Neuronal stem cell (in vitro differentiated cells): ENCODE results near the gene OR6C6.

Source experiments
- DNase-seq: peaks from one replicate; pipeline ENCODE4 v3.0.0-alpha.2; 2013; ENCODE audit warnings: low spot score
- H2AFZ ChIP-seq: one replicate; pipeline ENCODE4 v1.6.1; 2013; ENCODE audit warnings: mild to moderate bottlenecking, low read length, inconsistent platforms
- H2AK5ac ChIP-seq: 2 replicates; pipeline ENCODE4 v1.6.1; 2013; ENCODE audit warnings: low read depth, mild to moderate bottlenecking, inconsistent platforms, low read length, moderate library complexity, mixed read lengths
- H2BK120ac ChIP-seq: 2 replicates; pipeline ENCODE4 v1.6.1; 2013; ENCODE audit warnings: low read depth, mild to moderate bottlenecking, inconsistent platforms, low read length, moderate library complexity, mixed read lengths
- H2BK12ac ChIP-seq: one replicate; pipeline ENCODE4 v1.6.1; 2013; ENCODE audit warnings: low read length, inconsistent platforms
- H2BK15ac ChIP-seq: 2 replicates; pipeline ENCODE4 v1.6.1; 2013; ENCODE audit warnings: mild to moderate bottlenecking, low read length, inconsistent platforms, mixed read lengths
- H2BK5ac ChIP-seq: one replicate; pipeline ENCODE4 v1.6.1; 2013; ENCODE audit warnings: inconsistent platforms, mild to moderate bottlenecking, low read length, moderate library complexity
- H3K14ac ChIP-seq: one replicate; pipeline ENCODE4 v1.6.1; 2013; ENCODE audit warnings: low read length, inconsistent platforms
- H3K18ac ChIP-seq: 2 replicates; pipeline ENCODE4 v1.6.1; 2013; ENCODE audit warnings: low read length, inconsistent platforms
- H3K23ac ChIP-seq: 2 replicates; pipeline ENCODE4 v1.6.1; 2013; ENCODE audit warnings: low read depth, mild to moderate bottlenecking, mixed read lengths, low read length, inconsistent platforms; ENCODE audit not compliant: poor library complexity
- H3K27ac ChIP-seq: replicated peaks from 3 replicates; pipeline ENCODE4 v1.5.1; 2013; ENCODE audit warnings: low read length, inconsistent platforms
- H3K27me3 ChIP-seq, 3 experiments: 2 replicates each; pipeline ENCODE4 v1.6.1; 2013; ENCODE audit warnings: low read length in 3 of 3, mild to moderate bottlenecking in 2 of 3, inconsistent platforms in 1 of 3, low read depth in 1 of 3, mixed read lengths in 1 of 3, moderate library complexity in 1 of 3; ENCODE audit not compliant: control insufficient read depth in 3 of 3, insufficient read depth in 3 of 3
- H3K36me3 ChIP-seq, 2 donors: replicated peaks in 1 of 2; 2 replicates each; pipeline ENCODE4 v1.6.1; 2013; ENCODE audit warnings: low read length in 2 of 2; ENCODE audit not compliant: control insufficient read depth in 2 of 2, insufficient read depth in 2 of 2
- H3K4ac ChIP-seq: 2 replicates; pipeline ENCODE4 v1.6.1; 2013; ENCODE audit warnings: inconsistent platforms, mild to moderate bottlenecking, low read length, moderate library complexity
- H3K4me1 ChIP-seq, 2 donors: 1 replicate in 1 of 2; 2 replicates in 1 of 2; pipeline ENCODE4 v1.6.1; 2013; ENCODE audit warnings: low read length in 2 of 2, low read depth in 1 of 2; ENCODE audit not compliant: control insufficient read depth in 2 of 2, insufficient read depth in 1 of 2
- H3K4me2 ChIP-seq: one replicate; pipeline ENCODE4 v1.6.1; 2013; ENCODE audit warnings: mild to moderate bottlenecking, low read length, inconsistent platforms; ENCODE audit not compliant: insufficient read depth, poor library complexity, severe bottlenecking
- H3K4me3 ChIP-seq, 2 donors: 2 replicates each; pipeline ENCODE4 v1.5.1; 2013; ENCODE audit warnings: low read length in 2 of 2, mild to moderate bottlenecking in 2 of 2, inconsistent platforms in 1 of 2, moderate library complexity in 1 of 2
- H3K79me1 ChIP-seq: one replicate; pipeline ENCODE4 v1.6.1; 2013; ENCODE audit warnings: low read depth, mild to moderate bottlenecking, inconsistent platforms, low read length, moderate library complexity
- H3K9ac ChIP-seq: one replicate; pipeline ENCODE4 v1.6.1; 2013; ENCODE audit warnings: mild to moderate bottlenecking, low read depth, low read length, inconsistent platforms; ENCODE audit not compliant: poor library complexity
- H3K9me3 ChIP-seq, 2 donors: replicated peaks in 1 of 2; 2 replicates each; pipeline versions ENCODE3 to v1.6.1; 2013; ENCODE audit warnings: low read length in 2 of 2, mild to moderate bottlenecking in 2 of 2, inconsistent platforms in 1 of 2, low read depth in 1 of 2, mixed read lengths in 1 of 2, moderate library complexity in 1 of 2; ENCODE audit not compliant: control insufficient read depth in 2 of 2, insufficient read depth in 1 of 2
- H4K8ac ChIP-seq: one replicate; pipeline ENCODE4 v1.6.1; 2013; ENCODE audit warnings: low read depth, mild to moderate bottlenecking, inconsistent platforms, low read length, moderate library complexity
- H4K91ac ChIP-seq: one replicate; pipeline ENCODE4 v1.6.1; 2013; ENCODE audit warnings: low read length, low read depth, mild to moderate bottlenecking, inconsistent platforms; ENCODE audit not compliant: poor library complexity
- WGBS, 2 donors: extraction: QIAGEN DNeasy Blood & Tissue Kit; methylation state at CpG; one replicate each; pipeline ENCODE4 v1.1.7; 2013; ENCODE audit warnings: missing lambda C conversion rate in 2 of 2, mixed read lengths in 1 of 2; ENCODE audit not compliant: insufficient read length in 2 of 2, insufficient replicate concordance in 1 of 2; ENCODE audit errors: extremely low coverage in 2 of 2; 5-methylcytosine and 5-hydroxymethylcytosine counted together

OR6C6 gene

DNA sequence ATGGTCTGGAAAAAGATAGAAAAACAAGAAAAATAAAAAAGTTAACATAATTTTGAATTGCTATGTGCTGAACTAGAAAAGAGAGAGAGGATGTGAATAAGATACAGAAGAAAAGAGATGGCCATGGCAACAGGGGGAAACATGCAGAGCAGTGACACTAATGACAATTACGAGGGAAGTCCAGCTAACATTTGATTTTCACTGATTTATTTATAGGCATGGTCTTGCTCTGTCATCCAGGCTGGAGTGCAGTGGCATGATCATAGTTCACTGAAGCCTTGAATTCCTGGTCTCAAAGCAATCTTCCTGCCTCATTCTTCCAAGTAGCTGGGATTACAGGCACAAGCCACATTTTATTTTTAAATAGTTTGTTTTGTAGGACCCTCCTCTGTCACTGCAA, 50.2 kb downstream of the OR6C6 start:
- no peak overlapping the region for H3K9ac ChIP-seq
- no peak overlapping the region for H3K4me2 ChIP-seq
- H2BK5ac ChIP-seq = no peak overlapping the region
- no peak overlapping the region for H3K27ac ChIP-seq
- no peaks in the 10 kb centered on the region for H3K36me3 ChIP-seq
- H3K79me1 ChIP-seq = no peaks in the 10 kb centered on the region
- H3K4me1 ChIP-seq = no peaks in the 10 kb centered on the region
- H3K27me3 ChIP-seq = no peaks in the 10 kb centered on the region
- no CpG with 5 or more reads among the region's 1 CpG for WGBS, 2 donors
- H3K4ac ChIP-seq = no peak overlapping the region
- no peak overlapping the region for H3K14ac ChIP-seq
- no peak for DNase-seq
- no peak overlapping the region for H2AK5ac ChIP-seq
- no peak overlapping the region for H3K4me3 ChIP-seq
- H3K23ac ChIP-seq = no peak overlapping the region
- no peak overlapping the region for H4K91ac ChIP-seq
- H2BK15ac ChIP-seq = no peak overlapping the region
- H2AFZ ChIP-seq = no peak overlapping the region
- no peak overlapping the region for H2BK120ac ChIP-seq
- no peak overlapping the region for H3K18ac ChIP-seq
- no peak overlapping the region for H2BK12ac ChIP-seq
- no peaks in the 10 kb centered on the region for H3K9me3 ChIP-seq
- H4K8ac ChIP-seq = no peak overlapping the region

DNA sequence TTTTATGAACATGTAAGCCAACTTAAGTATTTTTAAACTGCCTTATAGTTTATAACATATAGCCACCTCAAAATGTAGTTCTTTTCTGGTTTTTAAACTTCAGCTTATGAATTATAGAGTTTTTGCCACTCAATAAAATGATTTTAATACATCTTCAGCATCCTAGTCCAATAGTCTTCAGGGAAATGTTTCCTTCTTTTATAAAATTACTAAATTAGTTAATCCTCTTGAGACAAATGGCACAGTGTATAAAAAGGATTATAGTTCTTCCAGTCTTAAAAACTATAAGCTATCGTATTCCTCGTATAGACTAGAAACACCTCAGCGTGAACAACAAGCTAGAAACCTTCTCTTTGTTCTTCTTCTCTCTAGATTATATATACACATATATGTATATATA, 52.1 kb downstream of the OR6C6 start, which contains the start of gene OR6C74:
TSS of gene OR6C74 (plus strand) at position 301 of the 400 bp plus-strand sequence. CDS start 2,679 bp downstream, outside the sequence.
- Histone ChIP-seq H3K14ac (no peak within 1 kb of the TSS), H2BK5ac (no peak within 1 kb of the TSS), H3K4ac (no peak within 1 kb of the TSS), H3K36me3 (no peaks in the 10 kb centered on the region), H4K91ac (no peak within 1 kb of the TSS), H3K27me3 (no peaks in the 10 kb centered on the region), H3K4me3 (no peak within 1 kb of the TSS), H3K23ac (no peak within 1 kb of the TSS), H3K4me1 (no peaks in the 10 kb centered on the region), H3K9ac (no peak within 1 kb of the TSS), H3K9me3 (no peaks in the 10 kb centered on the region), H4K8ac (no peak within 1 kb of the TSS), H3K27ac (no peak within 1 kb of the TSS), H3K4me2 (no peak within 1 kb of the TSS), H2BK12ac (no peak within 1 kb of the TSS), H2BK15ac (no peak within 1 kb of the TSS), H3K18ac (no peak within 1 kb of the TSS), H2AK5ac (no peak within 1 kb of the TSS), H2BK120ac (no peak within 1 kb of the TSS), H3K79me1 (no peaks in the 10 kb centered on the region), H2AFZ (no peak within 1 kb of the TSS)
- WGBS, 2 donors = no CpG with 5 or more reads among the region's 3 CpGs
- DNase-seq = no peak
